Neuron (in vitro differentiated cells): ENCODE results near the gene RASSF1.
"Not testable (repeated sequence)": the region's sequence is repeated elsewhere in the genome, so short reads cannot be mapped to it uniquely, and the experiment has no call there.

Experiments used
- H2AFZ ChIP-seq: one replicate; pipeline ENCODE4 v1.6.1; 2013; ENCODE audit warnings: low read depth, mild to moderate bottlenecking, inconsistent platforms, low read length, moderate library complexity
- H3K27me3 ChIP-seq: one replicate; pipeline ENCODE4 v1.6.1; 2013; ENCODE audit warnings: low read length; ENCODE audit not compliant: insufficient read depth
- H3K36me3 ChIP-seq: one replicate; pipeline ENCODE4 v1.6.1; 2013; ENCODE audit warnings: low read length; ENCODE audit not compliant: insufficient read depth
- H3K4me1 ChIP-seq: one replicate; pipeline ENCODE4 v1.6.1; 2013; ENCODE audit warnings: low read length; ENCODE audit not compliant: insufficient read depth
- H3K4me3 ChIP-seq: 2 replicates; pipeline ENCODE4 v1.5.1; 2013; ENCODE audit warnings: mild to moderate bottlenecking, low read length, moderate library complexity
- H3K9me3 ChIP-seq: one replicate; pipeline ENCODE4 v1.6.1; 2013; ENCODE audit warnings: low read length

Gene RASSF1

DNA sequence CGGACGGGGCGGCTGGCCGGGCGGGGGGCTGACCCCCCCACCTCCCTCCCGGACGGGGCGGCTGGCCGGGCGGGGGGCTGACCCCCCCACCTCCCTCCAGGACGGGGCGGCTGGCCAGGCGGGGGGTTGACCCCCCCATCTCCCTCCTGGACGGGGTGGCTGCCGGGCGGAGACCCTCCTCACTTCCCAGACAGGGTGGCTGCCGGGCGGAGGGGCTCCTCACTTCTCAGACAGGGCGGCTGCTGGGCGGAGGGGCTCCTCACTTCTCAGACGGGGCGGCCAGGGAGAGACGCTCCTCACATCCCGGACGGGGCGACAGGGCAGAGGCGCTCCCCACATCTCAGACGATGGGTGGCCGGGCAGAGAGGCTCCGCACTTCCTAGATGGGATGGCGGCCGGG is 28.6 kb downstream of the RASSF1 start:
- peaks cover 19% of the 10 kb centered on the region for H3K36me3 ChIP-seq
- not testable (repeated sequence) for H3K4me1 ChIP-seq, H2AFZ ChIP-seq, H3K27me3 ChIP-seq, H3K4me3 ChIP-seq
- H3K9me3 ChIP-seq: peaks cover 10% of the 10 kb centered on the region

DNA sequence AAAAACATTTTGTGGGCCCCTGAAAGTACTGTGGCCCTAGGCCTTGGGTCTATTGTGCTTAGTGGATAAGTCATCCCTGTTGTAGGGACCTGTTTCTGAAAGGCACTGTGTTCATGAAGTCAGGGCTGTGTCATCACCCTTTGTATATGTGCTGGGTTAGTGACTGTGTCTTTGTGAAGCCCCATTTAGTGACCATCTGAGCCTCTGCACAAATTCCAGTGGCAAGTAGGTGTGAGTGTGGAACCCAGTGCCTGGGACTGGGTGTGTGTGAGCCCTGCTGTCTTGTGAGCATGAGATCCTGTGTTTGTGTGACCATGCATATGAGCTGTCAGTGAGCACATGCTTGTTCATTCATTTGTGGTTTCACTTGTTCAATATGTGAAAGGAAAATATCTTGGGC is 36.0 kb downstream of the RASSF1 start:
- H3K4me1 ChIP-seq: peaks cover 12% of the 10 kb centered on the region
- no peak overlapping the region for H3K4me3 ChIP-seq
- H3K36me3 ChIP-seq: peaks cover under 1% of the 10 kb centered on the region
- H2AFZ ChIP-seq: no peak overlapping the region
- H3K27me3 ChIP-seq: no peaks in the 10 kb centered on the region
- H3K9me3 ChIP-seq: peaks cover 6% of the 10 kb centered on the region

DNA sequence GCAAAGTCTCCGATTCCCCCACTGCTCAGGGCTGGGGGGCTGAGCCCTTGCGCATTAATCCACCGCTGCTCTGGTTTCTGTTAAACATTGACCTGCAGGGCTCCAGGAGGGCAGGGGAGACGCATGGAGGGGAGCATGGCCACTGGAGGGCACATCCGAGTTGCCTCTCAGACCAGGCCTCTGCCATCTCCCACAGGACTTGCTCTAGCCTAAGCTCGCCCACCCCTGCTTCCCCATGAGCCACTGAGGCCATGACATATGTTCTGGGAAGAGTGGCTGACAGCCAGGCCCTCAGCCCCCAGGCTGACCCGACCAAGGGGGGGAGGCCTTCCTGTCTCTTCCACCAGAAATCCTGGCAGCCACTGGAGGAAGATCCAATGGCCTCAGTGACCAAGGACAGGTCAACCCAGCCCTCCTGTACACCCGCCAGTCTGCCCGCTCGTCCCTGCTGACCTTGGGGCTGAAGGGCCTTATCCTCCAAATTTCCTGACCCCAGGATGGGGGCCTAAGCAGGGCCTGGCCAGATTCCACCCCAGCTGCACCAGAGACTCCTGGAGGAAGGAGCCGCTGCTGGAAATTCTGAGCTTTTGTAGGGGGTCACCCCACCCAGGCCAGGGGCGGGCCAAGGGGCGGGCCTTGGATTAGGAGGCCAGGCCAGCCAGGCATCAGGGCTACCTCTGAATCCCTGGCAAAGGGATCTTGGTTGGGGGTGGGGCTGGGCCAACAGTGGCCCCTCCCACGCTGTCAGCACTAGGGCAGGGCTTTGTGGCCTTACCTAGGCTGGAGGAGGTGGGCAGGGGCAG is 37.4 kb downstream of the RASSF1 start, which contains the start of gene HYAL1:
TSS of gene HYAL1 (minus strand) at position 562 of the 803 bp plus-strand sequence. CDS start 618 bp downstream, outside the sequence.
- Histone ChIP-seq H3K4me3 (no peak within 1 kb of the TSS), H2AFZ (no peak within 1 kb of the TSS), H3K4me1 (peaks cover 16% of the 10 kb centered on the region), H3K36me3 (no peaks in the 10 kb centered on the region), H3K27me3 (no peaks in the 10 kb centered on the region), H3K9me3 (no peaks in the 10 kb centered on the region)

- H3K4me3 ChIP-seq: no peak overlapping the region
- H3K36me3 ChIP-seq: no peaks in the 10 kb centered on the region
- no peaks in the 10 kb centered on the region for H3K27me3 ChIP-seq
- H2AFZ ChIP-seq: no peak overlapping the region
- peaks cover 18% of the 10 kb centered on the region for H3K4me1 ChIP-seq
- H3K9me3 ChIP-seq: no peaks in the 10 kb centered on the region
Observed at GRCh38 chr3:50302095-50303012, 38.3 kb downstream of the RASSF1 start.

GRCh38 chr3:50300681-50301254 is 39.9 kb downstream of the RASSF1 start:
- Histone ChIP-seq H3K36me3 (no peaks in the 10 kb centered on the region), H3K27me3 (no peaks in the 10 kb centered on the region), H3K4me3 (no peak overlapping the region), H3K9me3 (no peaks in the 10 kb centered on the region), H3K4me1 (peaks cover 18% of the 10 kb centered on the region), H2AFZ (no peak overlapping the region)

GRCh38 chr3:50299929-50300680 is 40.5 kb downstream of the RASSF1 start:
- H3K4me3 ChIP-seq: peak overlapping the region; percentile 66
- no peak overlapping the region for H2AFZ ChIP-seq
- no peaks in the 10 kb centered on the region for H3K36me3 ChIP-seq
- H3K27me3 ChIP-seq: no peaks in the 10 kb centered on the region
- no peaks in the 10 kb centered on the region for H3K9me3 ChIP-seq
- peaks cover 18% of the 10 kb centered on the region for H3K4me1 ChIP-seq

DNA sequence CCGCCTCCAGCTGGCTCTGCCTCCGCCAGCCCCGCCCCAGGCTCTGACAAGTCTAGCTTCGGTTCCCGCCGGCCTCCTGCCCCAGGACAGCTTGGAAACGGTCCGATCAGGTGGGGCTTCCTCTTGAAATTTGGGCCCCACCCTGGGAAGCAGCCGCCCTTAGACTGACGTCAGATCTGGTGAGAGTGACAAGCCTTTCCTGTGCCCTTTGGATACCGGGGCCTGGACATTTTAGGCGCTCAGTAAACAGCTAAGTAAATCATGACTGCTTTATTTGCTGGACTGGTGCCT is 41.1 kb downstream of the RASSF1 start:
- H3K9me3 ChIP-seq: no peaks in the 10 kb centered on the region
- H3K27me3 ChIP-seq: no peaks in the 10 kb centered on the region
- H3K4me3 ChIP-seq: peak overlapping the region; percentile 66
- H3K4me1 ChIP-seq: peaks cover 16% of the 10 kb centered on the region
- H2AFZ ChIP-seq: no peak overlapping the region
- no peaks in the 10 kb centered on the region for H3K36me3 ChIP-seq

GRCh38 chr3:50298836-50299637 is 41.6 kb downstream of the RASSF1 start, which contains the start of the genes HYAL3 and NAA80:
HYAL3 (minus strand) TSS chr3:50299405; CDS start chr3:50295602, 3,803 bp downstream.
NAA80 (minus strand) TSS chr3:50299405; CDS start chr3:50297463, 1,942 bp downstream.
- Histone ChIP-seq H3K4me1 (peaks cover 14% of the 10 kb centered on the region), H3K36me3 (no peaks in the 10 kb centered on the region), H3K9me3 (no peaks in the 10 kb centered on the region), H3K4me3 (peak within 1 kb of the TSS; percentile 66), H3K27me3 (no peaks in the 10 kb centered on the region), H2AFZ (peak within 1 kb of the TSS; percentile 40)

- no peak overlapping the region for H2AFZ ChIP-seq
- no peaks in the 10 kb centered on the region for H3K36me3 ChIP-seq
- H3K4me1 ChIP-seq: peaks cover 16% of the 10 kb centered on the region
- no peaks in the 10 kb centered on the region for H3K9me3 ChIP-seq
- no peaks in the 10 kb centered on the region for H3K27me3 ChIP-seq
- H3K4me3 ChIP-seq: peak overlapping the region; percentile 63
Observed at GRCh38 chr3:50297896-50298725, 42.5 kb downstream of the RASSF1 start.

GRCh38 chr3:50297384-50297775 is 43.3 kb downstream of the RASSF1 start:
- Histone ChIP-seq H3K36me3 (no peaks in the 10 kb centered on the region), H3K4me3 (no peak overlapping the region)

DNA sequence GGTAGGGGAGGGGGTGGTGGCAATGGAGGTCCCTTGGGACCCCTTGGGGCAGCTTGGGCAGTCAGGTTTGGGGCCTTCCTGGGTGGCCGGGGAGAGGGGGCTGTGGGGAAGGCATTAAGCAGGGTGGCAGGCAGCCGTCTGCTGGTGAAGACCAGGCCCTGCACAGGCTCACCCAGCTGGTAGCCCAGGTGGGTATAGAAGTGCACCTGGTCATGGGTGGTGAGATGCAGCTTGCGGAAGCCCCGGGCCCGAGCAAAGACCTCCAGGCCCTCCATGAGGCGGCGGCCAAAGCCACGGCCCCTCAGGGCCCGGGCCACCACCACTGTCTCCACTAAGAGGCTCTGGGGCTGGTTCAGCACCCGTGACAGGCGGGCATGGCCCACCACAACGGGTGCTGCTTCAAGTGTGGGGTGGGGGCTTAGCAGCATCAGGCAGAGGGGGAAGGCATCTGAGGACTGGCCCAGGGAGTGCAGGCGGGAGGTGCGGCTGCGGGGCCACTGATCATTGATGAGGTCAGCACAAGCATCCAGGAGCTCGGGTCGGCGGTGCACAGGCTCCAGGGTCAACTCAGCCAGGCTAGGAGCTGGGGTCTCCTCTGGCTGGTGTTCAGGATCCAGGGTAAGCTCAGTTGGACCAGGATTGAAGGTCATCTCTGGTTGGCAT is 43.8 kb downstream of the RASSF1 start:
- Histone ChIP-seq H2AFZ (no peak overlapping the region), H3K9me3 (no peaks in the 10 kb centered on the region), H3K27me3 (no peaks in the 10 kb centered on the region), H3K36me3 (no peaks in the 10 kb centered on the region), H3K4me3 (no peak overlapping the region), H3K4me1 (peaks cover 21% of the 10 kb centered on the region)

More at GRCh38 chr3:50297384-50297775, 43.3 kb downstream of the RASSF1 start:
- no peaks in the 10 kb centered on the region for H3K9me3 ChIP-seq
- peaks cover 21% of the 10 kb centered on the region for H3K4me1 ChIP-seq
- no peak overlapping the region for H2AFZ ChIP-seq
- no peaks in the 10 kb centered on the region for H3K27me3 ChIP-seq
